Thyroid gland (tissue), 4 donors: ENCODE data around the gene OLFM2.

Experiments
- POLR2A ChIP-seq, 2 donors: fragments of 450-650 bp; IDR thresholded peaks; one replicate each; pipeline ENCODE4 v1.6.1; 2017; ENCODE audit warnings: antibody characterized with exemption in 2 of 2, mild to moderate bottlenecking in 2 of 2, moderate library complexity in 1 of 2
- TF ChIP-seq, protein P1 (sequence below), 6 experiments: fragments of 200-600 bp in 3 of 6; fragments of 450-650 bp in 3 of 6; sonication (generic) in 3 of 6; IDR thresholded peaks; one replicate each; pipeline ENCODE4 v1.5.1; 2016 to 2019; ENCODE audit warnings: antibody characterized with exemption in 6 of 6, mild to moderate bottlenecking in 2 of 6, inconsistent platforms in 1 of 6, moderate library complexity in 1 of 6

GRCh38 chr19:9875796-9876195, 60.5 kb downstream of the OLFM2 start:
- TF ChIP-seq, protein P1, sequence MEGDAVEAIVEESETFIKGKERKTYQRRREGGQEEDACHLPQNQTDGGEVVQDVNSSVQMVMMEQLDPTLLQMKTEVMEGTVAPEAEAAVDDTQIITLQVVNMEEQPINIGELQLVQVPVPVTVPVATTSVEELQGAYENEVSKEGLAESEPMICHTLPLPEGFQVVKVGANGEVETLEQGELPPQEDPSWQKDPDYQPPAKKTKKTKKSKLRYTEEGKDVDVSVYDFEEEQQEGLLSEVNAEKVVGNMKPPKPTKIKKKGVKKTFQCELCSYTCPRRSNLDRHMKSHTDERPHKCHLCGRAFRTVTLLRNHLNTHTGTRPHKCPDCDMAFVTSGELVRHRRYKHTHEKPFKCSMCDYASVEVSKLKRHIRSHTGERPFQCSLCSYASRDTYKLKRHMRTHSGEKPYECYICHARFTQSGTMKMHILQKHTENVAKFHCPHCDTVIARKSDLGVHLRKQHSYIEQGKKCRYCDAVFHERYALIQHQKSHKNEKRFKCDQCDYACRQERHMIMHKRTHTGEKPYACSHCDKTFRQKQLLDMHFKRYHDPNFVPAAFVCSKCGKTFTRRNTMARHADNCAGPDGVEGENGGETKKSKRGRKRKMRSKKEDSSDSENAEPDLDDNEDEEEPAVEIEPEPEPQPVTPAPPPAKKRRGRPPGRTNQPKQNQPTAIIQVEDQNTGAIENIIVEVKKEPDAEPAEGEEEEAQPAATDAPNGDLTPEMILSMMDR (IDR thresholded peaks at IDR 0.05): no peak
- no peak for TF ChIP-seq POLR2A (IDR thresholded peaks at IDR 0.05)
